ENCODE data around the gene GINS1.

DNA sequence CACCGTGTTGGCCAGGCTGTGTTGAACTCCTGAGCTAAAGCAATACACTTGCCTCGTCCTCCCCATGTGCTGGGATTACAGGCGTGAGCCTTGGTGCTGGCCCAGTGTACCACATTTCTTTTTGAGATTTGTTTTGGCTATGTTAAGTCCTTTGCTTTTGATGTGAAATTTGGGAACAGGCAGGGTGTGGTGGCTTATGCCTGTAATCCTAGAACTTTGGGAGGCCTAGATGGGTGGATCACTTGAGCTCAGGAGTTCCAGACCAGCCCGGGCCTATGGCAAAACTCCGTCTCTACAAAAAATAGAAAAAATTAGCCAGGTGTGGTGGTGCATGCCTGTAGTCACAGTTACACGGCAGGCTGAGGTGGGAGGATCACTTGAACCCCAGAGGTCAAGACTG is 40.2 kb downstream of the GINS1 start:
- TF ChIP-seq, protein P1, sequence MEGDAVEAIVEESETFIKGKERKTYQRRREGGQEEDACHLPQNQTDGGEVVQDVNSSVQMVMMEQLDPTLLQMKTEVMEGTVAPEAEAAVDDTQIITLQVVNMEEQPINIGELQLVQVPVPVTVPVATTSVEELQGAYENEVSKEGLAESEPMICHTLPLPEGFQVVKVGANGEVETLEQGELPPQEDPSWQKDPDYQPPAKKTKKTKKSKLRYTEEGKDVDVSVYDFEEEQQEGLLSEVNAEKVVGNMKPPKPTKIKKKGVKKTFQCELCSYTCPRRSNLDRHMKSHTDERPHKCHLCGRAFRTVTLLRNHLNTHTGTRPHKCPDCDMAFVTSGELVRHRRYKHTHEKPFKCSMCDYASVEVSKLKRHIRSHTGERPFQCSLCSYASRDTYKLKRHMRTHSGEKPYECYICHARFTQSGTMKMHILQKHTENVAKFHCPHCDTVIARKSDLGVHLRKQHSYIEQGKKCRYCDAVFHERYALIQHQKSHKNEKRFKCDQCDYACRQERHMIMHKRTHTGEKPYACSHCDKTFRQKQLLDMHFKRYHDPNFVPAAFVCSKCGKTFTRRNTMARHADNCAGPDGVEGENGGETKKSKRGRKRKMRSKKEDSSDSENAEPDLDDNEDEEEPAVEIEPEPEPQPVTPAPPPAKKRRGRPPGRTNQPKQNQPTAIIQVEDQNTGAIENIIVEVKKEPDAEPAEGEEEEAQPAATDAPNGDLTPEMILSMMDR (IDR thresholded peaks at IDR 0.05), result no peak
- no peak for TF ChIP-seq POLR2A (IDR thresholded peaks at IDR 0.05)
